GM21619 (cell line): ENCODE data around the gene NEUROD2.
"Not testable (repeated sequence)": the region's sequence is repeated elsewhere in the genome, so short reads cannot be mapped to it uniquely, and the experiment has no call there.

Source experiments
- ATAC-seq: cut with Tn5 transposase; IDR thresholded peaks from one replicate; pipeline ENCODE4 v1.9.1; 2021; ENCODE audit not compliant: unreplicated experiment

The NEUROD2 gene

DNA sequence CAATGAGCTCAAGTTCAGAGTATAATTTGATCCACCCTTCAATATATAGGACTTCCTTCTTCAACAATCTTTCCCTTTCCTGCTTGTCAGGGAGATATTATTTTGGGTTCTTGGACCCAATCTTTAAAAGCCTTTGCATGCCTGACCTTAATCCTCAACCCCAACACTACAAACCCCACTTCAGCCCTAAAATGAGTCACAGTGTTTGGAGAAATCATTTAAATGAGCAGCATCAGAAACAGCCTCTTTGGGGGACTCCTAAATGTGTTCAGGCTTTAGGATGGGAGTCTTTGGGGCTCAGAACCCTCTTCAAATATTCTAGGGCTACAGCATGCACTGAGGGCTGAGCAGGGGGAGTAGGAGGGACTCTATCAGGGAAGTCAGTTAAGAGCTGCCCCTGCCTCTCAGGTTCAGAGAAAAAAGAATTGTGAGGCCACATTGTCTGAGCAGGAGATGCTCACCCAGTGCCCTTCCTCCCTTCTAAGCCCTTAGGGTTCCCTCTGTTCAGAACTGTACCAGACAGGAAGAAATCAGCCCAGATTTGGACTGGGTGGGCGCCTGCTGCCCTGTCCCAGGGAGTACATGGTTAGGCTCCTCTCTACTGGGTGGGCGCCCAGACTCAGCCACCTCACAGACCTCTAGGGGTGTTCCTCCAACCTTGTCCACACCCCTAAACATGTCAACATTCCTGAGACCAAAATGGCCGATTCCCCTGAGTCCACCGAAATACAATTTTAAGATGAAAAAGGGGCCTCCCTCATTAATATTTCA, 5.0 kb downstream of the NEUROD2 start:
- ATAC-seq, result no peak

DNA sequence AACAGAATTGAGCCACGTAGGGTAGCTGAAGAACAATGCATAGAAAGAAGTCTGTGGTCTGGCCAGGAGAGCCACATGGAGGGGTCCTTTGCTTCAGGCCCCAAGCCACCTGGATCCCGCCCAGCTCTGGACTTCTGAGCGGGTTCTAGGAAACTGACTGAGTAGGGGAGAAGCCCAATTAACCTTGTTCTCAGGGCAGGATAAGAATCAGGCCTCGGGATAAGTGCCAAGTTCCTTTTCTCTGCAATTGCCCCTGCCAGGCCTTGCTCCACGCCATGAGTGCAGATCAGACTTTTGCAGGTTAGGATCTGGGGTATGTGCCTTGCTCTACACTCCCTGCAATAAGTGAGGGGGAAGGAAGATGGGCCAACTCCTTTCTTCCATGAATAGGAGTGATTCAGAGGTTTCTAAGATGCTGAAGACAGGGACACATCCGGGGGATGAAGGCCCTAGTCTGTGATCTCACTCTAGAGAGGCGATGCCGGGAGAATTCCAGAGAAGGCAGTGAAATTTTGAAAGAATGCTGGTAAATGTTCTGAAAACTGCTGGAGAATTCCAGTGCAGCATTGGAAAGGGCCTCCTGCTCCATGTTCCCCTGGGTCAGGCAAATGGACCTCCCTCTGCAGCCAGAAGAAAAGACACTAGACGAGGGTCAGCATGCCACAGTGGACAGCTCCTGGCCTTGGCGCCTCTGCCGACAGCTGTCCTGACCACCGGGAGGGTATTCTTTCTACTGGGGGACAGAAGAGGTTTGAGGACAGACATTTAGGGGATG, 5.8 kb downstream of the NEUROD2 start:
- ATAC-seq, result no peak

DNA sequence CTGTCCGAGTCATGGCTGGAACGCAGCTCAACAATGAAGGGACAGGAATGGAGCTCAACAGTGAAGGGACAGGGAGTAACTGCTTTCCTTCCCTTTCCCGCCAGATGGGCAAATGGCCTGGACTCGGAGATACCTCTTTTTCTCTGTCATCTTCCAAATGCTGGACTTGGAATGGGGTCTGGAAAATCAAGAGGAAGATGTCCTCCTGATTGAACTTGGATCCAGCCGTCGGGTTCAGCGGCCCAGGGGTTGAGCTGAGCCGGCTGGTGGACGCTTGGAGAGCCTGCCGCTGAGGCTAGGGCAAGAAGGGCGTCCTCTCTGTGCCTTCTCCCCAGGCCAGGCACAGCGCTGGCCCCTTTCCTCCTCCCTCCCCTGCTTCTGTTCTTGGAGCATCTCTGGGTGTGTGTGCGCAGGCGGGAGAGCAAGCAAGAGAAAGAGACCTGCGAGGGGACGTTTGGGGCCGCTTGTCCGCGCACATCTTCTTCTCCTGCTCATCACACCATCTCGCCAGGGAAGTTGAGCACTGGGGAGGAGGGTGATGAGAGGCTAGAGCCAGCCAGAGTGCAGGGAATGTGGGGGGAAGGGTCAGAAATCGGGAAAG, 6.6 kb downstream of the NEUROD2 start:
- ATAC-seq, result no peak

DNA sequence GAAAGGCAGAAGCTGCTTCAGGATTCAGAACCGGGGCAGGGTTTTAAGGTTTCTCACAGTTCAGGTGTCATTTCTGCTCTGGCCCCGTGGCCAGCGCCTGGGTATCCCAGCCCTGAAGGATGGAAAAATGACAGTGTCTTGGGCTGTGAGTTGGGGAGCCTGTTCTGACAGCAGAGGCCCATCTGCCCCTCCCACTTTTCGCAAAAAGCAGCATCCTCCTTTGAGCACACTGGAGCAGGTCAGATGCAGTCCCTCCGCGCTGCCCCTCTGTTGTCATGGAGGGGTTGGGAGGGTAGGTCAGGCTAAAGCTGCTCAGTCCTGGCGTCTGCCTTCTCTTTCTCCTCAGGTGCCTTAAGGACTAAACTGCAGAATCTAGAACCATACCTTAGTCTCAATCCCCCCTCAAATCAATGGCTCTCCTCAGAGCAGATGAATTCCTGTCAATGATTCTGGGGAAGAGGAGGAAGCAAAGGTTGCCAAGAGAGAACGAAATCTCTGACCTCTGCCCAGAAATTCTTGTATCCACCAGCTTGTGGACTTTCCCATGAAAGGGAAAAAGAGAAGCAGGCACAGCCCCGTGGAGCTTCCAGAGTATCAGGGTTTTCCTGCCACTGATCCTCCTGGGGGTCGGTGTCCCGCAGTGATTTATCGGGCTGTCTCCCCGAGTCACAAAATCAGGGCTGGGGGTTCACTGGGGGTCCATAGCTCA, 7.3 kb downstream of the NEUROD2 start:
- no peak for ATAC-seq

DNA sequence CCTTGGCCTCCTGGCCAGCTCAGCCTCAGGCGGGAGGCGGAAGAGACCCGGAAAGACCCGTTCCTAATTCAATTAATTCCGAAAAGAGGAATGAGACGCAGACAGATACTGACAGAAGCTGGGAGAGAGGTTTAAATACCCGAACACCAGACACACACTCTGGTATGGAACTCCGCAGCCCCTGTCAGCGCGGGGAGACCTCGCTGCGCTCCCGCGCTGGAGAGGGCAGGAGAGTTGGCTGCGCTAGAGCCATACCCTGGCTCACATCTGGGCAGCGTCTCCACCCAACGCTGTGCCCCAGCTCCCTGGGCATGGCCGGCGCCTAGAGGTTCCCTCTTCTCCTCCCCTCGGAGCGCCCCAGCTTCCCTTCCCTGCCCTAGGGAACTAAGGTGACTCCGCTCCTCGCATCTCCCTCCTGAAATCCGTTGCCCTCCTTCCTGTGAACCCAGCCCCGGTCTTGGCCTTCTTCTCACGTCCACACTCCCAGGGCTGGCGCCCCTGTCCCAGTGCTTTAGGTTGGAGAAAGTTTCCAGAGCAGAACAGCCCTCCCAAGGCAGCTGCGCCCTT, 8.0 kb downstream of the NEUROD2 start:
- ATAC-seq, result no peak

DNA sequence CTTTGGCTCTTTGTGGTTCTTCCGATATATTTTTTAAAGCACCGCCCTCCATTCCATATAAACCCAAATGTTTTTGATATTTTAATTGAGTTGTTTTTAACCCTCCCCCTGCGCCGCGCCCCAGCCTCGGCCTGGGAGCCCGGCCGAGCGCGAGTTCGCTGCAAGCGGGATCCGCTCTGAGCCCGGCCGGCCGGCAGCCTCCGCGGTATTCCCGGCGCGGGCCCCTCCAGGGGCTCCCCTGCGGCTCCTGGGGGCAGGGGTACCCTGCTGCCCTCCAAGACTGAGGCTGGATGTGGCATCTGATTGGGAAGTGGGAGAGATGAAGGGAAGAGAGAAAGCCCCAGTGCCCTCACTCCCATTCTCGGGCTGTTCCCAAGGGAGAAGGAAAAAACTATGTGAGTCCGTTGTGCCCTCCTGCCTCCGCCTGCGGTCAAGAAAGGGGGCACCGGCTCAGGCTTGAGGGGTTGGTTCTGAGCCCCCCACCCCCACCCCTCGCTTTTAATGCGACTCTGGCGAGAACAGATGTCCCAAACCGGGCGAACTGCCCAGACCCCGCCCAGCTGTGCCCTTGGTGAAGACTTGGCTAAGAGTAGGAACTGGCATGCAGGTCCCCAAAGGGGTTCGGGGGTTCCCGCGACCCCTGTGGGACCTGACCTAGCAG, 8.6 kb downstream of the NEUROD2 start:
- no peak for ATAC-seq

DNA sequence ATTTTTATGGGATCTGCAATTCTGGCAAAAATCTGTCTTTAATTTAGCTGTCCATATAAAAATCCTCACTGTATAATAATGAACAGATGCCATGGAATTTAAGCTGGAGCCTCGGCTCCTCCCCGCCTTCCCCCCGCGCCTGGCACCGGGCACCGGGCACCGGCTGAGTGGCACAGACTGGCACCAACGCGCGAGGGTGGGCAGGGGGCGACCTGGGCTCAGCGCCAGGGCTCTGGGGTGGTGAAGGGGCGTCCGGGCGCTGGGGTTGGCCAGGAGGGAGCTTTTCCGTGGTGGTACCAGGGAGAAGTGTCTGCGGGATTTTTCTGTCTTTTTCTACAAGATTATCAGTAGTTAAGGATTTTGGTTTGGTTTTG, 9.1 kb downstream of the NEUROD2 start:
- no peak for ATAC-seq

DNA sequence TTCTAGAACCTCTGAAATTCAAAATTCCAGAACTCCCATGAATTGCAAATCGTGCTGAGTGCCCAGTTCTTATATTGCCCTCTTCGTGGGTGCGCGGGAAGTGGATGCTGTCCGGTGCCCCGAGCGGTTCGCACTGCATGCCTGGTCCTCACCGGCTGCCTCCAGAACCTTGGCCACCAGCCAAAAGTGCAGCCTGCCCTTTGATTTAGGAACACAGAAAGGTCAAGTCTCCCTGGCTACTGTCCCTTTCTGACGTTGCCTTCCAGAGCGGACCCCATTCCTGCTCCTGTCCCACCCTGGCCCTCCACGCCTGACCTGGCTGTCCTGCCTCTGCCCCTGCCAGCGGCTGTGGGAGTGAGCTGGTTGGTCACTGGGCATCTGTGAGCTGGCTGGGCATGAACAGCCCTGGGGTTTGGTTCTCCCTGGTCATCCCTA, 9.7 kb downstream of the NEUROD2 start:
- no peak for ATAC-seq

DNA sequence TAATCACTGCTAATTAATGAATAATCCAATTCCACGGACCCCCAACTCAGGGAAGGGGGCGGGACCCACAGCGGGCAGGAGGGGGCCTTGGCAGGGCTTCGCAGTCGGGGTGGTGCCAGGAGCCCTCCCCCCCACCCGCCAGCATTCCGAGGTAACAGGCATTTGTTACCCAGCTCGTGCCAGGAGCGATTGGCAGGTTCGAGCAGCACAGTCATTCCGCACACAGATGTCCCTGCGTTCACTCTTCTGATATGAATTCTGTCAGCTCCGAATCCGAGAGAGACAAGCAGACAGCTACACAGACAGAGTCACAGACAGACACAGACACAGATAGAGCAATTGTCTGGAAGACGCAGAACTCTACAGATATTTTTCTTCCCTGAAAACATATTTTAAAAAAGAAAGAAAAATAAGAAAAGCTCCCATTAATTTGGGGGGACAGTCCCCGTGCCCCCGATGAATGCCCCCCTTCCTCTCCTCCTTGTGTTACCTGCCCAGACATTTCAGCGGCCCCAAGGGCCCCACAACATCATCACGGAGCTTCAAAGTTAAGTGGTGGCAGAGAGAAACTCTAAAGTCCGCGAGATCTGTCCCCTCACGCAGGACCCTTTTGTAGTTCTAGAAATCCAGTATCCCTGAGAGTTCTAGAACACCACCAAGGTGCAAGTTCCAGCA, 10.2 kb downstream of the NEUROD2 start:
- ATAC-seq, result no peak

DNA sequence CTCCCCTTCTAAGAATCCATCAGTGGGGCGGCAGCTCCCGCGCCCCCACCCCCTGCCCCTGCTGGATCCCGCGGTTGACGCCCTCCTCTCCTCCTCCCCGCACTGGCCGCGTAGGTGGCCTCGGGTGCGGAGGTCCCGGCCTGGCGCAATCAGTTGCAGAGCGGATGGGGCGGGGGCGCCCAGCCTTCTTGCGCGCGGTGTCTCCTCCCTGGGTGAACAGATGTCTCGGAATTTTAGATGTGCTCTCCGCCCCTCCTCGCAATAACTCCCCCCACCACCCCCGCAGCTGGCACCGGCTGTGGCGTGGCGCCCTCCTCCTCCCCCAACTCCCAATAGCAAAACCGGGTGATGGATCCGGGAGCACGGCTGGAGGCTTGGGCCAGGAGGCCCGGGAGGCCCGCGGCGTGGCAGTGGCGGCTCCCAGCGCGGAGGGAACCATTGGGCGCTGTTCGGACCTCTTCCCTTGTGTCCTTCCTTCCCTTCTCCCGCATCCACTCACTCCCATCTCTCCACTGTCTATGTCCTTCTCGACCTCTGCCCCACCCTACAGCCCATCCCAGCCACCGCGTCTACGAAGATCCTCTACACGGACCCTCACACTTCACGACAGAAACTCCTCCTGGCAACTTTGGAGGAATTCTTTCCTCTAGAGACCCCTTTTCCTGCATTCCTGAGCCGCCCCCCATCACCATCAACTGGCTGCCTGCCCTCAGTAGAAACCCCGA, 11.0 kb downstream of the NEUROD2 start:
- no peak for ATAC-seq

DNA sequence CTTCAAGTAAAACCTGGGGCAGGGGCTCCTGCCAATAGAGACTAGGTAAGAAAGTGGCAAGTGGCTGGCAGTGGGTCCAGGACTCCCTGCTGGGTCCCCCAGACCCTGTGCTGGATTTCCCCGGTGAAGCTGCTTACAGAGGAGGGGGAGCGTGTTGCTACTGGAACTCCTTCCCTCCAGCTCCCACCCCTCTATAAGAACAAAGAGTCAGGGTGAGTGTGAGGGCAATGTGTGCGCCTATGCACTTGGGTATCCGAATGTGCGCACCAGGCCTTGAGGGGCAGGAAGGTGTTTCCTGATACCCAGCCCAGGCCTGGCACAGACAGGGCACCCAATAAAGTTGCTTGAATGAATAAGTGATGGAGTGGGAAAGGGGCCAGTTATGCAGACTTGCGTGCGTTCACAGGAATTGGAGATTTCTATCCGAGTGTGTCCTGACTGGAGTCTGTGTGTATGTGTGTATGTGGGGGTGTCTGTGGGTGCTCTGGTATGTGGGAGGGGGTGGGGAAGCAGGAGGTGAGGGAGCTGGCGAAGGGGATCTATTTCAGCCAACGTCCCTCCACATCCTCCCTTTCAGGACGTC, 11.7 kb downstream of the NEUROD2 start:
- no peak for ATAC-seq

DNA sequence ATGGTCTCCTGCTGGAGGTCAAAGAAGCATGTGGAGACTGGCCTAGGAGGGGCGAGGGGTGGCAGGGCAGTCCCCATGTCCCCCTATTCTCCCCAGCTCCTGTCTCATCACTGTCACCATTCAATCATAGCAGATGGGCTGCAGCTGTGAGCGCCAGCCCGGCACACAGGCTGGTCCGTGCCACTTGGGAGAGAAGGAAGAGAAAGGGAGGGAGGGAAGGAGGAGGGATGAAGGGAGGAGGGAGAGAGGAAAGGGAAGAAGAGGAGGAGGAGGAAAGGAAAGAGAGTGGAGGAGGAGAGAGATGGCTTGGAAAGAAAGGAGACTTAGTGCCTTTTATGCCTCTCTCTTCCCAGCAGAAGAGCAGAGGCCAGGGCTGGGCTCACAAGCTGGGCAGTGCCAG, 12.4 kb downstream of the NEUROD2 start:
- no peak for ATAC-seq

DNA sequence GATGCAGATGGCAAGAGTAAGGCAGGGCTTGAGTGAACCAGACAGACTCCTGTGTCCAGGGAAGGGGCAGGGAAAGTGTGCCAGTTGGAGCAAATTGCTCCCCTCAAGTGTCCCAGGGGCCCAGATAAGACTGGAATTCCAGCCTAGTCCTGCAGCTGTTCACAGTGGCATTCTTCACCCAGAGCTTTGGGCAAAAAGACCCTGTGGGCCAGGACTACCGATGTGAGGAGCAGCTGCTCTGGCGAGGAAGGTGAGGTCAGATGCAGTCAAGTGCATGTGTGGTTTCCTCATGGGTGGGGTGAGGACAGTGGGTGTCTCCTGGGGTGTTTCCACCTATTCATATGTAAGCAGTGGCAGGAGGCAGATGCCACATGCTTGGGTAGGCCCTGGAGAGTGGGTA, 14.3 kb downstream of the NEUROD2 start:
- no peak for ATAC-seq

DNA sequence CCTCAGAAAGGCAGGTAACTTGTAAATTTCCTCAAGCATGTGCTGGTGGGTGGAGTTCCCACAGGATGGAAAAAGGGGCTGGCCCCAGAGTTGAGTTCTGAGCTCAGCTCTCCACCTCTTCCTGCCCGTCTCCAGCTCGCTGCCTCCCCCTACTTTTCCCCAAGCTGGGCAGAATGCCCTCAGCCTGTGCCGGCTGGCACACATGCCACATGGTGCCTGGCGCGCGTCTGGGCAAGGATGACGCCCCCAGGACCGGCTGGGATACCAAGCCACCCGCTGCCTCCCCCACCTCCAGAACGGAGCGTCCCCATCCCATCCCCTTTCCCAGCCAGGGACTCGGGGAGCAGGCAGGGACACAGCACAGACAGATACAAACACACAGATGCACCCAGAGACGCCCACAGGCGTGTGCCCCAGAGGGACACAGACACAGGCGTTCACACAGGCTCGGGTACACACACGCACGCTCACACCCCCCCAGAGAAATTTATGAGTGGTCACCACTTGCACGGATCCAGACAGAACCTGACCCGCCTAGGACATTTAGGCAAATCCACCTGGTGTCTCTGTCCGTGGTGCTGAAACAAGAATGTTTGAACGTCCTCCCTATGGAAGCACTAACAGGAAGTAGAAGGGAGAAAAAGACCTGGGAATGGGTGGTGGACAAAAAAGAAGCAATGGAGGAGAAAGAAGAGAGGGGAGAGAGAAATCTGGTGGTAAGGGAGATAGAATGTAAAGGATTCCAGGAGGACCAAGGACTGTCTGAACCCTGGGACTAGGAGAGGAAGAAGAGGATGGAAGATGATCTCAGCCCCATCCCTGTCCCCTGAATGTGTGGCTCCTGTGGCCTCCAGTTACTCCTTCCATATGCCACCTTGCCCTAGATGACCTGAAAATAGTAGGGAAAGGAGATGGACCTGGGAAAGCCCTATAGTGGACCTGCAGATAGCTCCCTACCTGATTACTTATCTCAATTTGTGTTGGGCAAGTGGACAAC, 15.5 kb downstream of the NEUROD2 start:
- ATAC-seq, result no peak

DNA sequence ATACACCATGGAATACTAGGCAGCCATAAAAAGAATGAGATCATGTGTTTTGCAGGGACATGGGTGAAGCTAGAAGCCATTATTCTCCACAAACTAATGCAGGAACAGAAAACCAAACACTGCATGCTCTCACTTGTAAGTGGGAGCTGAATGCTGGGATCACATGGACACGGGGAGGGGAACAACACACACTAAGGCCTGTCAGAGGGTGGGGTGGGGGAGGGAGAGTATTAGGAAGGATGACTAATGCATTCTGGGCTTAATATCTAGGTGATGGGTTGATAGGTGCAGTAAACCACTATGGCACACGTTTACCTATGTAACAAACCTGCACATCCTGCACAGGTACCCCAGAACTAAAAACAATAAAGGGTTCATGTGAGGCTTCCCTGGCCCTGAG, 17.5 kb downstream of the NEUROD2 start:
- ATAC-seq, result not testable (repeated sequence)

DNA sequence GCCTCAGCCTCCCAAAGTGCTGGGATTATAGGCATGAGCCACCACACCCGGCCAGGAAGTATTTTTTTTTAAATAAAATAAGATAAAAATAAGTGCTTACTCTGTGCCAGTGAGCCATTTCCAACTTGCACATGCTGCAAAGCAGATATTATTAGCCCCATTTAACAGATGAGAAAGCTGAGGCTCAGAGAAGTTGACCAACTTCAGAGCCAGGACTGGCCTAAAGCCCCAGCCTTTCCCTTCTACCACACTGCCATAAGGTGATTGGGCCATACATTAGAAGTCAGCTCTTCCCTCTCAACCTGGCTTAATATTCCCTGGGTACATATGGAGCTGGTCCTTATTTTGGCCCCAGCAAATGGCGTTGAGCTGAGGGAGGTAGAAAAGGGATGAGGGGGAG, 25.1 kb downstream of the NEUROD2 start:
- no peak for ATAC-seq

DNA sequence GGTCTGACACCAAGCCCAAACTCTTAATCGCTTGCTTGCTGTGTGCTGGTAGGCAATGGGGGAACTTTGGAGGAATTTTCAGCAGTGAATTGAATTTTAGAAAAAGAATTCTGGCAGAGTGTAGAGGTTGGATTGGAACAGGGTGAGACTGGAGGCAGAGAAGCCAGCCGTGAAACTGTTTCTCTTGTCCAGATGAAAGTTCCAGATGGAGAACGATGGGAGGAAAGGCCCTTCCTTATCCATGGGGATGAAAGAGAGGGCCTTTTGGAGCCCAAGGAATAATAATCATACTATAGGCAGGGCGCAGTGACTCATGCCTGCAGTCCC, 26.0 kb downstream of the NEUROD2 start:
- no peak for ATAC-seq
